ENCODE measurements around the gene PCDHB11. TPM values are rescaled to one million over a fixed set of nuclear protein-coding genes. Genes with fewer than 3 reads are reported as not detected.
"Not testable (repeated sequence)": the region's sequence is repeated elsewhere in the genome, so short reads cannot be mapped to it uniquely, and the experiment has no call there.

PCDHB11 gene
- total and polyA plus RNA-seq, 9 of the 15 experiments (the other 6 are each of a cell fraction or from before 2014, with no cell fraction given), result not detected

- intact Hi-C loops (cut with micrococcal nuclease); H3K27ac ChIP-seq (ENCODE audit: extremely low read depth, low read depth, low read length); H3K4me3 ChIP-seq; H3K4me2 ChIP-seq (ENCODE audit: insufficient read depth, low read length); H3K27me3 ChIP-seq (ENCODE audit: control insufficient read depth in 2 of 2, insufficient read depth in 2 of 2, low read length in 2 of 2); FAIRE-seq; H2AFZ ChIP-seq (ENCODE audit: low read depth, low read length); POLR2A ChIA-PET; H3K36me3 ChIP-seq (ENCODE audit: control insufficient read depth, insufficient read depth, low read length); H3K79me2 ChIP-seq (ENCODE audit: control insufficient read depth, insufficient read depth, low read length); DNase-seq (ENCODE audit: extremely low read depth in 1 of 4, low spot score in 3 of 4); ATAC-seq; H3K9ac ChIP-seq (ENCODE audit: insufficient read depth in 1 of 2, low read depth in 2 of 2, low read length in 2 of 2); in situ Hi-C loops (cut with MboI); H3K9me1 ChIP-seq (ENCODE audit: control insufficient read depth, insufficient read depth, low read length); BruUV-seq (replicated peaks); H3K9me3 ChIP-seq (replicated peaks; ENCODE audit: control insufficient read depth, insufficient read depth, low read depth, low read length); H4K20me1 ChIP-seq (replicated peaks; ENCODE audit: control insufficient read depth, insufficient read depth, low read length); H3K4me1 ChIP-seq (replicated peaks in 1 of 2; ENCODE audit: control insufficient read depth in 2 of 2, insufficient read depth in 2 of 2, low read length in 2 of 2); CTCF ChIA-PET (ENCODE audit: low intra/inter-chr PET ratio): not testable (repeated sequence)
- WGBS (ENCODE audit: insufficient coverage, low coverage, missing lambda C conversion rate), result 3% methylated on average over 21 of the region's 69 CpGs
These were observed 15.1 kb upstream of the PCDHB11 start for GRCh38 chr5:141184117-141184855.

GRCh38 chr5:141186897-141187512, 12.4 kb upstream of the PCDHB11 start, which contains the start of gene PCDHB9:
PCDHB9 (plus strand) TSS chr5:141187161; CDS start chr5:141187319, 158 bp downstream.
- in situ Hi-C loops (cut with MboI), result no loop called here
- TF ChIP-seq KAT8 (IDR thresholded peaks at IDR 0.05; ENCODE audit: low read depth) (no peak), SMARCA4 (IDR thresholded peaks at IDR 0.05) (0 out of 2 replicates have a peak, but pooled peaks have one; percentile 15), NR3C1 (CRISPR knock-in tag; IDR thresholded peaks at IDR 0.05) (no peak), ESRRA (IDR thresholded peaks at IDR 0.05; ENCODE audit: borderline replicate concordance, low read depth) (no peak), TOE1 (IDR thresholded peaks at IDR 0.05; ENCODE audit: borderline replicate concordance) (no peak), TOE1 (CRISPR knock-in tag; IDR thresholded peaks at IDR 0.05; ENCODE audit: borderline replicate concordance, low read depth) (no peak), DDX20 (tag; IDR thresholded peaks at IDR 0.05; ENCODE audit: low read depth) (no peak), CTCFL (IDR thresholded peaks at IDR 0.05; ENCODE audit: borderline replicate concordance, insufficient read depth, low read depth, low read length, poor library complexity, severe bottlenecking) (peak; percentile 59), CTCF (IDR thresholded peaks at IDR 0.05 in 2 of 3, conservative IDR thresholded peaks at IDR 0.05 in 1 of 3; ENCODE audit: insufficient read depth in 2 of 3, low read depth in 1 of 3, low read length in 3 of 3) (peak; percentile 48 to 62 (median 62); a peak in 5 of 6 replicates)

More at GRCh38 chr5:141186897-141187512, 12.4 kb upstream of the PCDHB11 start, which contains the start of gene PCDHB9:
- Histone ChIP-seq H3K4me1 (replicated peaks in 1 of 2; ENCODE audit: control insufficient read depth in 2 of 2, insufficient read depth in 2 of 2, low read length in 2 of 2) (no peaks in the 10 kb centered on the region), H2AFZ (ENCODE audit: low read depth, low read length) (0 out of 2 replicates have a peak within 1 kb of the TSS, but pooled peaks have one; percentile 40), H3K79me2 (ENCODE audit: control insufficient read depth, insufficient read depth, low read length) (no peaks in the 10 kb centered on the region), H3K4me2 (ENCODE audit: insufficient read depth, low read length) (no peak within 1 kb of the TSS), H4K20me1 (replicated peaks; ENCODE audit: control insufficient read depth, insufficient read depth, low read length) (no peaks in the 10 kb centered on the region), H3K27ac (ENCODE audit: extremely low read depth, low read depth, low read length) (no peak within 1 kb of the TSS), H3K9ac (ENCODE audit: insufficient read depth in 1 of 2, low read depth in 2 of 2, low read length in 2 of 2) (no peak within 1 kb of the TSS), H3K4me3 (no peak within 1 kb of the TSS), H3K9me1 (ENCODE audit: control insufficient read depth, insufficient read depth, low read length) (no peaks in the 10 kb centered on the region), H3K36me3 (ENCODE audit: control insufficient read depth, insufficient read depth, low read length) (no peaks in the 10 kb centered on the region), H3K9me3 (replicated peaks; ENCODE audit: control insufficient read depth, insufficient read depth, low read depth, low read length) (no peaks in the 10 kb centered on the region), H3K27me3 (ENCODE audit: control insufficient read depth in 2 of 2, insufficient read depth in 2 of 2, low read length in 2 of 2) (no peaks in the 10 kb centered on the region; a peak in 1 of 5 replicates)
- peak; percentile 61; the same call in 2 of the 3 replicates for ATAC-seq
- intact Hi-C loops (cut with micrococcal nuclease), result loop anchor here (1.0 kb wide), 1 partner anchor 12 kb away; no protein-coding TSS in a partner anchor
- ChIA-PET CTCF (ENCODE audit: low intra/inter-chr PET ratio) (no interaction called here), POLR2A (no interaction called here)
- BruUV-seq (replicated peaks), result no TSS peak
- peak; percentile 13 to 37 (median 17) for DNase-seq (ENCODE audit: extremely low read depth in 1 of 4, low spot score in 3 of 4)
- 7% methylated on average over 9 of the region's 9 CpGs for WGBS (ENCODE audit: insufficient coverage, low coverage, missing lambda C conversion rate)
- peak; percentile 67 for FAIRE-seq
